ENCODE measurements around the gene TPX2. TPM values are rescaled to one million over a fixed set of nuclear protein-coding genes. Genes with fewer than 3 reads are reported as not detected.

TPX2 gene
- polyA plus RNA-seq, 1 of the 3 experiments (the other 2 are of a cell fraction): 17.1 TPM

- TF ChIP-seq USF2 (IDR thresholded peaks at IDR 0.05; ENCODE audit: borderline replicate concordance, low read depth, low read length): no peak
- TF ChIP-seq, protein P1, sequence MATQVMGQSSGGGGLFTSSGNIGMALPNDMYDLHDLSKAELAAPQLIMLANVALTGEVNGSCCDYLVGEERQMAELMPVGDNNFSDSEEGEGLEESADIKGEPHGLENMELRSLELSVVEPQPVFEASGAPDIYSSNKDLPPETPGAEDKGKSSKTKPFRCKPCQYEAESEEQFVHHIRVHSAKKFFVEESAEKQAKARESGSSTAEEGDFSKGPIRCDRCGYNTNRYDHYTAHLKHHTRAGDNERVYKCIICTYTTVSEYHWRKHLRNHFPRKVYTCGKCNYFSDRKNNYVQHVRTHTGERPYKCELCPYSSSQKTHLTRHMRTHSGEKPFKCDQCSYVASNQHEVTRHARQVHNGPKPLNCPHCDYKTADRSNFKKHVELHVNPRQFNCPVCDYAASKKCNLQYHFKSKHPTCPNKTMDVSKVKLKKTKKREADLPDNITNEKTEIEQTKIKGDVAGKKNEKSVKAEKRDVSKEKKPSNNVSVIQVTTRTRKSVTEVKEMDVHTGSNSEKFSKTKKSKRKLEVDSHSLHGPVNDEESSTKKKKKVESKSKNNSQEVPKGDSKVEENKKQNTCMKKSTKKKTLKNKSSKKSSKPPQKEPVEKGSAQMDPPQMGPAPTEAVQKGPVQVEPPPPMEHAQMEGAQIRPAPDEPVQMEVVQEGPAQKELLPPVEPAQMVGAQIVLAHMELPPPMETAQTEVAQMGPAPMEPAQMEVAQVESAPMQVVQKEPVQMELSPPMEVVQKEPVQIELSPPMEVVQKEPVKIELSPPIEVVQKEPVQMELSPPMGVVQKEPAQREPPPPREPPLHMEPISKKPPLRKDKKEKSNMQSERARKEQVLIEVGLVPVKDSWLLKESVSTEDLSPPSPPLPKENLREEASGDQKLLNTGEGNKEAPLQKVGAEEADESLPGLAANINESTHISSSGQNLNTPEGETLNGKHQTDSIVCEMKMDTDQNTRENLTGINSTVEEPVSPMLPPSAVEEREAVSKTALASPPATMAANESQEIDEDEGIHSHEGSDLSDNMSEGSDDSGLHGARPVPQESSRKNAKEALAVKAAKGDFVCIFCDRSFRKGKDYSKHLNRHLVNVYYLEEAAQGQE (IDR thresholded peaks at IDR 0.05; ENCODE audit: low read depth, low read length): no peak
- TF ChIP-seq, protein P2, sequence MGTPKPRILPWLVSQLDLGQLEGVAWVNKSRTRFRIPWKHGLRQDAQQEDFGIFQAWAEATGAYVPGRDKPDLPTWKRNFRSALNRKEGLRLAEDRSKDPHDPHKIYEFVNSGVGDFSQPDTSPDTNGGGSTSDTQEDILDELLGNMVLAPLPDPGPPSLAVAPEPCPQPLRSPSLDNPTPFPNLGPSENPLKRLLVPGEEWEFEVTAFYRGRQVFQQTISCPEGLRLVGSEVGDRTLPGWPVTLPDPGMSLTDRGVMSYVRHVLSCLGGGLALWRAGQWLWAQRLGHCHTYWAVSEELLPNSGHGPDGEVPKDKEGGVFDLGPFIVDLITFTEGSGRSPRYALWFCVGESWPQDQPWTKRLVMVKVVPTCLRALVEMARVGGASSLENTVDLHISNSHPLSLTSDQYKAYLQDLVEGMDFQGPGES (IDR thresholded peaks at IDR 0.05; ENCODE audit: low read depth, low read length): no peak
- no peak for TF ChIP-seq RAD21 (IDR thresholded peaks at IDR 0.05; ENCODE audit: low read length)
- no peak for TF ChIP-seq RFX5 (IDR thresholded peaks at IDR 0.05; ENCODE audit: low read length)
Observed at GRCh38 chr20:31707258-31707615, 31.9 kb upstream of the TPX2 start (continued).

DNA sequence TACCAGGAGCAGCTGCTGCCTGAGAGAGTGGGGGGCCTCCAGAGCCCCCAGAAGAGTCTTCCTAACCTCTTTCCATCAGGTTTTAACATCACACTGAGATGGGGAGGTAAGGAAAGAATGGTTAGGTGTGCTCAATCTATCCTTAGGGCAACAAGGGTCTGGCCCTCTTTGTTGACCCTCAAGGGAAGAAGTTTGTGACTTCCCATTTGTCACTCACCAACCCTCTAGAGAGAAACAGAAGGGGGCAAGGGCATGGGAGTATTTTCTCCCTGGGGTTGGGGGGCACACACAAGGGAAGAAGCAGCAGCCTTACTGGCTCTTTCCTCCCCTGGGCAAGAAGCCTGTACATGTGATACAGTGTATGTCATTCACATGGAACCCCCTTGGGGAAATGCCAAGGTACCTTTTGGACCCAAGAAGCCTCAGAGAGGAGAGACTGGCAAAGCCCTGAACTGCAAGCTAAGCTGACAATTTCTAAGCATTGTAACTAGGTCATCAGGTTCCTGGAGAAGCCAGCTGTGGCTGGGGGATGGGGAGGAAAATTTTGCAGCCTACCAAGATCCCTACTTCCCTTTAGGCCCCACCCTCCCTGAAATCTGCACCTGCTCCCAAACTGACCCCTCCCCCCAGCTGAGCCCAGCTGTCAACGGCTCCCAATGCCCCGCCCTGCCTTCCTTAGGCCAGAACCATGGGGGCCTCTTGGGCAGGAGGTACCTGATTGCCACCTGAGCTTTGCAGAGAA, 30.9 kb upstream of the TPX2 start:
- CTCF ChIA-PET: interaction anchor here (1.6 to 3.0 kb wide), 2 partner anchors 15 to 46 kb away, joined by 8 to 12 read pairs; partner anchors contain the start of gene BCL2L1
- Histone ChIP-seq H3K9me3 (no peaks in the 10 kb centered on the region), H2AFZ (ENCODE audit: low read depth) (no peak overlapping the region), H4K20me1 (ENCODE audit: insufficient read depth) (no peaks in the 10 kb centered on the region), H3K4me2 (no peak overlapping the region), H3K4me1 (ENCODE audit: control insufficient read depth in 1 of 2, insufficient read depth in 2 of 2, low read depth in 1 of 2, low read length in 1 of 2) (peaks cover 21 to 38% of the 10 kb centered on the region in 2 experiments), H3K4me3 (ENCODE audit: low read depth in 2 of 2, low read length in 1 of 2) (no peak overlapping the region), H3F3A (replicated peaks; ENCODE audit: insufficient read depth) (peaks cover 47% of the 10 kb centered on the region), H3K27ac (ENCODE audit: low read depth in 2 of 2, low read length in 1 of 2) (no peak overlapping the region), H3K27me3 (ENCODE audit: insufficient read depth) (no peaks in the 10 kb centered on the region), H3K79me2 (ENCODE audit: insufficient read depth) (peaks cover 94% of the 10 kb centered on the region), H3K9me2 (no peaks in the 10 kb centered on the region), H3K36me3 (replicated peaks in 1 of 2; ENCODE audit: control insufficient read depth in 1 of 2, insufficient read depth in 2 of 2, low read length in 1 of 2) (peaks cover 44 to 61% of the 10 kb centered on the region in 2 experiments), H3K9ac (no peak overlapping the region)
- POLR2A ChIA-PET: no interaction called here
- DNase-seq: no peak
- WGBS (ENCODE audit: low lambda C conversion rate): 100% methylated on average over 1 of the region's 2 CpGs
- TF ChIP-seq RFX5 (IDR thresholded peaks at IDR 0.05; ENCODE audit: low read length): no peak
- no peak for TF ChIP-seq EP300 (IDR thresholded peaks at IDR 0.05; ENCODE audit: borderline replicate concordance in 1 of 2, low read depth in 1 of 2, low read length in 1 of 2)
- no peak for TF ChIP-seq YY1 (IDR thresholded peaks at IDR 0.05; ENCODE audit: low read depth)
- TF ChIP-seq FOXJ3 (CRISPR knock-in tag; IDR thresholded peaks at IDR 0.05): no peak
- no peak for TF ChIP-seq ZBTB33 (IDR thresholded peaks at IDR 0.05; ENCODE audit: borderline replicate concordance, low read depth)
- TF ChIP-seq FOXM1 (IDR thresholded peaks at IDR 0.05; ENCODE audit: low read depth): no peak
- no peak for TF ChIP-seq RAD21 (IDR thresholded peaks at IDR 0.05; ENCODE audit: low read length)
- TF ChIP-seq GABPA (IDR thresholded peaks at IDR 0.05; ENCODE audit: low read depth): no peak
- TF ChIP-seq, protein P1 (IDR thresholded peaks at IDR 0.05; ENCODE audit: low read depth, low read length): no peak
- no peak for TF ChIP-seq CHD2 (IDR thresholded peaks at IDR 0.05; ENCODE audit: low read length, partially characterized antibody)
- no peak for TF ChIP-seq ELF1 (IDR thresholded peaks at IDR 0.05)
- no peak for TF ChIP-seq POLR2AphosphoS5 (IDR thresholded peaks at IDR 0.05; ENCODE audit: low read depth, low read length)
- no peak for TF ChIP-seq SMC3 (IDR thresholded peaks at IDR 0.05; ENCODE audit: low read depth, low read length)
- no peak for TF ChIP-seq PBX3 (IDR thresholded peaks at IDR 0.05)
